GM18505 (cell line): ENCODE results near the gene DNAJC30.
"Not testable (repeated sequence)": the region's sequence is repeated elsewhere in the genome, so short reads cannot be mapped to it uniquely, and the experiment has no call there.

Experiments
- ATAC-seq: cut with Tn5 transposase; IDR thresholded peaks from one replicate; pipeline ENCODE4 v1.9.1; 2021; ENCODE audit not compliant: unreplicated experiment
- POLR2A ChIP-seq: IDR thresholded peaks from 4 replicates; pipeline ENCODE4 v1.6.1; 2011; ENCODE audit warnings: borderline replicate concordance; ENCODE audit not compliant: insufficient read depth, insufficient read length; ENCODE audit errors: extremely low read depth

Gene DNAJC30

DNA sequence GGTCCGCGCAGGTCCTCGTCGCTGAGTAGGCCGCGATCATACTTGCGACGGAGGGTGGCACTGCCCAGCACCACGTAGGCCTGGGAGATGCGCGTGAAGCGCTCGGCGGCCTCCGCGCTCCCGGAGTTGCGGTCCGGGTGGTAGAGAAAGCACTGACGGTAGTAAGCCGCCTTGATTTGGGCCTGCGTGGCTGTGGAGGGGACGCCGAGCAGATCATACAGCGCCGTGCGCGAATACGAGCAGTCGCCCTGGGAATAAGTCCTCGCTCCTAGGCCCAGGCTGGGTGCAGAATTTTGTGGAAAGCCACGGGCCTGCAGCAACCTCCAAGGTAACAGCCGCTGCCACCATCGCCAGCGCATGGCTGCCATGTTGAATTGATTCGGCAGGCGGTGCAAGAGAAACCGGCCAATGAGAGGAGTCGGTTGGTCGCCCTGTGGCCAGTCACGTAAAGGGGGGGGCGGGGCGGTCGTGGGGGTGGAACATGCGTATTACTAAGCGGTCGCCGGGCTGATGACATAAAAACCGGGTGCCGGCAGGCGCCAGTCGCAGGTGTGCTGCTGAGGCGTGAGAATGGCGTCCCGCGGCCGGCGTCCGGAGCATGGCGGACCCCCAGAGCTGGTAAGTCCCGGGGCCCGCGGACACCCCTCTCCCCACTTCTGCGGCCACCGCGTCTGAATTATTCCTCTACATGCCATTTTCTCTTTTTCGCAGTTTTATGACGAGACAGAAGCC is at the start of gene DNAJC30, which contains the start of gene BUD23:
TSS of gene DNAJC30 (minus strand) at position 398 of the 732 bp plus-strand sequence. CDS start at position 368, 30 bp downstream.
TSS of gene BUD23 (plus strand) at position 542 of the 732 bp plus-strand sequence. CDS start at position 571, 29 bp downstream.
- peak; percentile 90 for ATAC-seq
- TF ChIP-seq POLR2A = peak; percentile 93

DNA sequence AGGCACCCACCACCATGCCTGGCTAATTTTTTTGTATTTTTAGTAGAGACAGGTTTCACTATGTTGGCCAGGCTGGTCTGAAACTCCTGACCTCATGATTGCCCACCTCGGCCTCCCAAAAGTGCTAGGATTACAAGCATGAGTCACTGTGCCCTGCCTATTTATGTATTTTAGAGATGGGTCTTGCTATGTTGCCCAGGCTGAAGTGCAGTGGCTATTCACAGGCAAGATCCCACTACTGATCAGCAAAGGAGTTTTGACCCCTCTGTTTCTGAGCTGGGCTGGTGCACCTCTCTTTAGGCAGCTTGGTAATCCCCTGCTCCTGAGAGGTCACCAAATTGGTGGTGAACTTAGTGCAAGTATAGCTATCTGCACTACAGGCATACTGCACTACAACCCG is 49.1 kb upstream of the DNAJC30 start:
- TF ChIP-seq POLR2A = no peak
- ATAC-seq = no peak

DNA sequence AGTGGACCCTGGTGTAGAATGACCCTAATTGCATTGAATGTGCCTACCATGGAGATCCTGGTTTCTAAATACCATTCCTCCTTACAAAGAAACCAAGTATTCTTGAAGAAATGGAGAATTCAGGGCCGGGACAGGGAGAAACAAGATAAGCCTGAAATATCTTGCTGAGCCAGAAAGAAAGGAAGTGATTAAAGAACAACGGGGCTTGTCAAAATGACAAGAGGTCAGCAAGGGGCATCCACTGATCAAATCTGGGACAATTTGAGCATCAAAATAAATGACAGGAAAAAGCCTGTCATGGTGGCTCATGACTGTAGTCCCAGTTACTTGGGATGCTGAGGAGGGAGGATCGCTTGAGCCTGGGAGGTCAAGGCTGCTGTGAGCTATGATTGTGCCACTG is 47.2 kb upstream of the DNAJC30 start:
- no peak for TF ChIP-seq POLR2A
- ATAC-seq = no peak

DNA sequence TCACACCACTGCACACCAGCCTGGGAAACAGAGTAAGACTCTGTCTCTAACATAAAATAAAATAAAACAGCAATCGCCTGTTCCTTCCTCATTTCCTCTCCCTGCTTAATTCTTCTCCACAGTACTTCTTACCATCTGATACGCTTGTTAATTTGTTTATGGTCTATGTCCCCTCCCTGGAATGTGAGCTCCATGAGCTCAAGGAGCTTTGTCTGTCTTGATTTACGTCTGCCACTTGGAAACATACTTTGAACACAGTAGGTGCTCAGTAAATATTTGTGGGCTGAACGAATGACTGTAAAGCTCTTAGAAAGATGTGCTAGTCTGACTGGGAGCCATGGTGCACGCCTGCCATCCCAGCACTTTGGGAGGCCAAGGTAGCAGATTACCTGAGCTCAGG is 45.3 kb upstream of the DNAJC30 start:
- no peak for TF ChIP-seq POLR2A
- no peak for ATAC-seq

DNA sequence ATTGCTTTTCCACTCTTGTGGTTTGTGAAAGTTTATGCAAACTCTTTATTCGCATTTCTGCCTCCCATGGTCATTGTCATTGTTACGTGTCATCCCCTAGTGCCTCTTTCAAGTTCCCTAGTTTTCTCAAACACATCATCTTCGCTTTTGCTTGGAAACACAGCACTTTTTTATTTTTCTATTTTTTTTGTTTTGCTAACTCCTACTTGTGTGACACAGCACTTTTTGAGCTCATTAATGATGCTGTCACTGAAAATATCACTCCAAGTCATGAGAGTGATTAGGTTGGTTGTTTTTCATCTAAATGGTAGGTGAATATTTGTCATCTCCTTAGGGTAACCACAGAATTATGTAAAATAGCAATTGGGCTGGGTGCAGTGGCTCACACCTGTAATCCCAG is 44.7 kb upstream of the DNAJC30 start:
- no peak for ATAC-seq

DNA sequence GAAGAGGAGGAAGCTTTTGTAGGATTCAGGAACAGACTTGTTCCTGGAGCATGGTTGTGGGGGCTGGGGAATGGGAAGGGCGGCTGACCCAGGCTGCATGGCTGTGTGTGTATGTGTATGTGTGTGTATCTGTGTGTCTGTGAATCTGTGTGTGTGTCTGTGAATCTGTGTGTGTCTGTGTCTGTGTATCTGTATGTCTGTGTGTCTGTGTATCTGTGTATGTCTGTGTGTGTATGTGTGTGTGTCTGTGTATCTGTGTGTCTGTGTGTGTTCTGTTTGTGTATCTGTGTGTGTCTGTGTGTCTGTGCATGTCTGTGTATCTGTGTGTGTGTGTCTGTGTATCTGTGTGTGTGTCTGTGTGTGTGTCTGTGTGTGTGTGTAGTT is 42.8 kb upstream of the DNAJC30 start:
- no peak for ATAC-seq
- no peak for TF ChIP-seq POLR2A

More for the DNA sequence above, 44.7 kb upstream of the DNAJC30 start:
- TF ChIP-seq POLR2A = no peak

DNA sequence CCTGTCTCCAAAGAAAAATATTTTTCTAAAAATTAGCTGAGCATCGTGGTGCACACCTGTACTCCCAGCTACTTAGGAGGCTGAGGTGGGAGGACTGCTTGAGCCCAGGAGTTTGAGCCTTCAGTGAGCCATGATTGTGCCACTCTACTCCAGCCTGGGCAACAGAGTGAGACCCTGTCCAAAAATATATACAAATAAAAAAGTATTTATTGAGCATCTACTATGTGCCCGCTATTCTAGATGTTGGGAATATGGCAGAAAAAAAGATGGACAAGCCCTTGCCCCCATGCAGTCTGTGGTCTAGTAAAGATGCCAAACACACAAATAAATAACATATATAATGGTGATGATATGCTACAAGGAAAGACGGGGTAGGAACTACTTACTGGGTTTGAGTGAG is 40.6 kb upstream of the DNAJC30 start:
- TF ChIP-seq POLR2A = no peak
- no peak for ATAC-seq

DNA sequence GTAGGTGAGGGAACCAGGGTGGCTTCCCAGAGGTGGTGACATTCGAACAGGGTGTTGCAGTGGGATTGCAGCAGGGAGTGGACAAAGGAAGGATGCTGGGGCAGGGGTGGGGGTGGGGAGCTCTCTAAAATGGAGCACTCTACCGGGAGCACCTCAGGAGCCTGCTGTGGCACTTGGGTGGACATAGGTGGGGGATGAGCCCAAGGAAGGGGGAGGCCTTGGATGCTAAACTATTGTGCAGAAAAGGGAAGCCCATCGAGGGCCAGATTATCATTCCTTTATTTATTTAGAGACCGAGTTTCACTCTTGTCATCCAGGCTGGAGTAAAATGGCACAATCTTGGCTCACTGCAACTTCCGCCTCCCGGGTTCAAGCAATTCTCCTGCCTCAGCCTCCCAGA is 39.5 kb upstream of the DNAJC30 start:
- TF ChIP-seq POLR2A = no peak
- no peak for ATAC-seq

DNA sequence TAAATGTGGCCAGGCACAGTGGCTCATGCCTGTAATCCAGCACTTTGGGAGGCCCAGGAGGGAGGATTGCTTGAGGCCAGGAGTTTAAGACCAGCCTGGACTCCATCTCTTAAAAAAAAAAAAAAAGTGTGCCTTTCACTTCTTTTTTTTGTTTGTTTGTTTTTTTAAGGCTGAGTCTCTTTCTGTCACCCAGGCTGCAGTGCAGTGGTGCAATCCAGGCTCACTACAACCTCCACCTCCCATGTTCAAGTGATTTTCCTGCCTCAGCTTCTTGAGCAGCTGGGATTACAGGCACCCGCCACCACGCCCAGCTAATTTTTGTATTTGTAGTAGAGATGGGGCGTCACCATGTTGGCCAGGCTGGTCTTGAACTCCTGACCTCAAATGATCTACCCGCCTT is 38.9 kb upstream of the DNAJC30 start:
- not testable (repeated sequence) for ATAC-seq

DNA sequence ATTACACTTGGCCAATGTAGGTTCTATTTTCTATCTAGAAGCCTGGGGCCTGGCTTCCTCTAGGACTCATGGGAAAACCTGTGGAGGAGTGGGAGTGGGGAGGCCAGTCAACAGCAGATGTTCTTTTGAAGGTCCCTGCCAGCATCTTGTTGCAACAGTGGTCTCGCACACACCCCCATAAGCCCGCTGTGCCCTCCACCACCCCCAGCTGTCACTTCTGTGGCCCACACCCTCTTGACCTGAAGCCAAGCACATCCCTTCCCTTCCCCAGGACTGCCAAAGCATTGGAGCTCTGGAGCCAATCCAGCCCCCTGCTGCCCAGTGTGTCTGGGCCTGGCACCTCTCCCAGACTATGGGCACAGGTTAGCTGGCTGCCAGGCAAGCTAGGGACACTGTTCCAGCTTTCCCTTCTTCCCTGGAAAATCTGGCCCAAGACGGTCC is 38.1 kb upstream of the DNAJC30 start:
- TF ChIP-seq POLR2A = no peak
- ATAC-seq = no peak

DNA sequence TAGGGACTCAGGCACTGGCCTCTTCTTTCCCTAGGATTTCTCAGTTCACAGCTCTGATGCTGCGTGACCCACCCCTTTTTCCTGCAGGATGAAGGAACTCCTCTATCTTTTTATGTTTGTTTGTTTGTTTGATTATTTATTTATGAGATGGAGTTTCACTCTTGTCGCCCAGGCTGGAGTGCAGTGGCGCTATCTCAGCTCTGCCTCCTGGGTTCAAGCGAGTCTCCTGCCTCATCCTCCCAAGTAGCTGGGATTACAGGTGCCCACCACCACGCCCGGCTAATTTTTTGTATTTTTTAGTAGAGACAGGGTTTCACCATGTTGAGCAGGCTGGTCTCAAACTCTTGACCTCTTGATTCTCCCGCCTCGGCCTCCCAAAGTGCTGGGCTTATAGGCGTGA is 37.2 kb upstream of the DNAJC30 start:
- ATAC-seq = not testable (repeated sequence)

DNA sequence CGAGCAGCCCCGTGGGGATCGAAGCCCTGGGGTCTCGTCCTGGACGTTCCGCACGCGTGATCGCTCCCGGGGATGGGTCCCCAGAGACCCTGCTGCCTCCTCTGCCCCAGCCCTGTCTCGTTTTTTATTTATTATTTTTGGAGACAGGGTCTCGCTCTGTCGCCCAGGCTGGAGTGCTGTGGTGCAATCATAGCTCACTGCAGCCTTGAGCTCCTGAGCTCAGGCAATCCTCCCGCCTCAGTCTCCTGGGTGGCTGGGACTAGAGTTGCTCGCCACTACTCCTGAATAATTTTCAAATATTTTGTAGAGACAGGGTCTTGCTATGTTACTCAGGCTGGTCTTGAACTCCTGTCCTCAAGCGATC is 36.5 kb upstream of the DNAJC30 start:
- ATAC-seq = peak; percentile 4

DNA sequence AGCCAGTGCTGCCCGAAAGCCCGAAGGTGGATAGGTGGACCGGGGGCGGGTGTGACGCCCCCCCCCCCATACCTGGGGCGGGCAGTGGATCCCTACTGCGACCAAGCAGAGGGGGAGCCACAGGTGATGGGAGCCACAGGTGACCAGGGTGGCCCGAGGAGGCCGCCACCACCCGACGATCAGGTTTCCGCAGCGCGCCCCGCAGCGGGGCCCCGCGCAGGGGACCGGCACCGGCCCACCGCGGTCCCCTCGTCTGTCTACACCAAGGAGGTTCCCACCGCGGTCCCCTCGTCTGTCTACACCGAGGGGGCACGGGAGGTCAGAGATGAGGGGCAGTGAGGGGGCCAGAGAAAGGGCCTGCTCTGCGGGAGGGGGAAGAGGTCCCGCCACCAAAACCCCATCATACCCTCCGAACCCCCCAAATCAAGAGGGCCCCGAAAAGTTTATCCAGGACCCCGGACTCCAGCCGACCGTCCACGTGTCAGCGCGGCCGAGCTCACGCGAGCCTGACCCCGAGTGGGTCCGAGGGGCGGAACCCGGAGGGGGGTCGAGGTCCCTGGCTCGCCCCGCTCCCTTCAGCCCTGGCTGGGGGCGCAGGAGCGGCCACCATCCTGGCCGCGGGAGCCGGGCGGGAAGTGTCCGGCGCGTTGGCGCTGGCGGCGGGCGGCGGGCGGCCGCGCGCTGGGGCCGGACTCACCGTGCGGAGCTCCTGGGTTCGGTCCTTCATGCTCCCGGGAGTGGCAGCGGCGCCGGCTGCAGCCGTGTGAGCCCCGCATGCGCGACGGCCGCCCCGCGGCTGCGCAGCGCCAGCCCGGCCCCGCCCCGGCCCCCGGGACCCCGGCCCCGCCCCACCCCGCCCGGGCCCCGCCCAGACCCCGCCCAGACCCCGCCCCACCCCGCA is 35.9 kb upstream of the DNAJC30 start, which contains the start of gene STX1A:
TSS of gene STX1A (minus strand) at position 765 of the 901 bp plus-strand sequence. CDS start at position 727, 38 bp downstream.
- peak; percentile 47 for TF ChIP-seq POLR2A
- ATAC-seq = peak; percentile 67

More for the DNA sequence above, 36.5 kb upstream of the DNAJC30 start:
- no peak for TF ChIP-seq POLR2A

DNA sequence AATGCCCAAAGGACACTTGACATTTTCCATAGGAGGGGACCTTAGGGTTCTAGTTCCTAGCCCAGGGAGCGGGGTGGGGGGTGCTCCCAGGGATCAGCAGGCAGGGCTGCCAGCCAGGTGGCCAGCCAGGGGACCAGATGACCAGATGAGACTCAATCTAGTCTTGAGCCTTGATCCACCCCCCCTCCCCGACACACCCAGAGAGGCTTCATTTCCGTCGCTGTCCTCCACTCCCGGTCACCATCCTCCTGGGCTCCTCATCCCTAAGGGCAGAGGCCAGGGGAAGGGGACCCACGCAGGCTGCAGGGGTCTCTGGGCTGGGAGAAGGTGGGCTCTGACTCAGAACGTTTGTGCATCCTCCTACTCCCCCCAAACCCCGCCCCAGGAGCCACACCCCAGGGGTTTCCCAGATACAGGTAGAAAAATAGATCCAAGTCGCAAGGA is 35.2 kb upstream of the DNAJC30 start:
- no peak for TF ChIP-seq POLR2A
- no peak for ATAC-seq
